K562 (cell line): ENCODE results near the gene RC3H2. TPM values are rescaled to one million over a fixed set of nuclear protein-coding genes. Genes with fewer than 3 reads are reported as not detected.

Experiments used
- ARHGAP35 ChIP-seq: fragments of 450-650 bp; IDR thresholded peaks from 2 replicates; pipeline ENCODE4 v1.6.1; 2018; ENCODE audit not compliant: partially characterized antibody
- ARID1B ChIP-seq: fragments of 450-650 bp; IDR thresholded peaks from 2 replicates; pipeline ENCODE4 v1.6.1; 2016; ENCODE audit warnings: antibody characterized with exemption, mild to moderate bottlenecking, inconsistent platforms
- ELF2 ChIP-seq: fragments of 250-450 bp; sonication (Bioruptor Pico); IDR thresholded peaks from 2 replicates; pipeline ENCODE4 v1.5.0; 2021; ENCODE audit warnings: mild to moderate bottlenecking
- FOXK2 ChIP-seq, 2 experiments: fragments of 450-650 bp; IDR thresholded peaks in 1 of 2; conservative IDR thresholded peaks in 1 of 2; 2 replicates each; pipeline ENCODE4 v1.6.1; 2016; ENCODE audit warnings: low read depth in 2 of 2, mild to moderate bottlenecking in 1 of 2
- HDAC1 ChIP-seq, 2 experiments: fragments of 450-650 bp; IDR thresholded peaks; 2 replicates each; pipeline ENCODE4 v1.6.1; 2016 to 2017; ENCODE audit warnings: inconsistent platforms in 1 of 2, mild to moderate bottlenecking in 1 of 2, moderate library complexity in 1 of 2
- HDAC2 ChIP-seq: fragments of 450-650 bp; IDR thresholded peaks from 2 replicates; pipeline ENCODE4 v1.6.1; 2016; ENCODE audit warnings: mild to moderate bottlenecking
- HLTF ChIP-seq: fragments of 450-650 bp; IDR thresholded peaks from 2 replicates; pipeline ENCODE4 v1.6.1; 2016
- HMGN3 ChIP-seq: IDR thresholded peaks from 2 replicates; pipeline ENCODE4 v1.6.1; 2011; ENCODE audit warnings: borderline replicate concordance, low read depth, mild to moderate bottlenecking, mixed read lengths, low read length; ENCODE audit not compliant: insufficient read length; ENCODE audit errors: extremely low read depth
- KDM1A ChIP-seq, 2 experiments: fragments of 450-650 bp; IDR thresholded peaks; 2 replicates each; pipeline ENCODE4 v1.6.1; 2016; ENCODE audit warnings: mild to moderate bottlenecking in 2 of 2
- LCOR ChIP-seq: sonication (generic); formaldehyde crosslinking; IDR thresholded peaks from 2 replicates; pipeline ENCODE4 v1.8.0; 2022; ENCODE audit warnings: mild to moderate bottlenecking, missing genetic modification reagents
- MAZ ChIP-seq, 2 experiments: fragments of 450-650 bp in 1 of 2; sonication (generic) in 1 of 2; formaldehyde crosslinking; IDR thresholded peaks in 1 of 2; conservative IDR thresholded peaks in 1 of 2; 2 replicates each; pipeline versions ENCODE4 v1.4.0 to v1.5.0; 2020; ENCODE audit warnings: mild to moderate bottlenecking in 1 of 2, missing genetic modification reagents in 1 of 2
- MEF2D ChIP-seq: conservative IDR thresholded peaks from 2 replicates; pipeline ENCODE4 v1.6.1; 2016; ENCODE audit warnings: low read depth, missing genetic modification characterization, missing compliant biosample characterization
- NR2C2 ChIP-seq, 2 experiments: fragments of 200-800 bp in 1 of 2; sonication (Bioruptor generic) in 1 of 2; sonication (generic) in 1 of 2; formaldehyde crosslinking in 1 of 2; IDR thresholded peaks; 2 replicates each; pipeline versions ENCODE4 v1.6.1 to v1.8.0; 2016 to 2022; ENCODE audit warnings: mild to moderate bottlenecking in 1 of 2, missing compliant biosample characterization in 1 of 2, missing genetic modification characterization in 1 of 2, missing genetic modification reagents in 1 of 2
- PHTF2 ChIP-seq: fragments of 250-450 bp; sonication (Bioruptor Pico); IDR thresholded peaks from 2 replicates; pipeline ENCODE4 v1.5.0; 2021; ENCODE audit warnings: mild to moderate bottlenecking
- POLR2H ChIP-seq: IDR thresholded peaks from 2 replicates; pipeline ENCODE4 v1.6.1; 2016; ENCODE audit warnings: missing genetic modification characterization, low read depth, mild to moderate bottlenecking, control low read depth, missing compliant biosample characterization, moderate library complexity
- RUNX1 ChIP-seq: sonication (generic); IDR thresholded peaks from 2 replicates; pipeline ENCODE4 v1.6.1; 2016; ENCODE audit warnings: antibody characterized with exemption, low read depth
- SMARCA4 ChIP-seq: fragments of 450-650 bp; IDR thresholded peaks from 2 replicates; pipeline ENCODE4 v1.6.1; 2016
- TAF9B ChIP-seq: fragments of 450-650 bp; IDR thresholded peaks from 2 replicates; pipeline ENCODE4 v1.6.1; 2018; ENCODE audit warnings: mild to moderate bottlenecking; ENCODE audit not compliant: partially characterized antibody
- ZNF143 ChIP-seq: sonication (generic); formaldehyde crosslinking; IDR thresholded peaks from 2 replicates; pipeline ENCODE4 v1.9.0; 2022; ENCODE audit warnings: mild to moderate bottlenecking, missing genetic modification reagents
- ZNF146 ChIP-seq: IDR thresholded peaks from one replicate; pipeline ENCODE4 v1.6.1; 2018; ENCODE audit warnings: missing compliant biosample characterization; ENCODE audit not compliant: unreplicated experiment
- ZNF184 ChIP-seq: sonication (generic); formaldehyde crosslinking; IDR thresholded peaks from 2 replicates; pipeline ENCODE4 v1.5.0; 2020; ENCODE audit warnings: missing genetic modification reagents
- polyA plus RNA-seq, 8 experiments: library from polyadenylated mRNA; depleted of rRNA in 4 of 8; stranded (reverse) in 5 of 8; unstranded in 3 of 8; fragments of >200 nt; fragmentation: Nextera tagmentation in 2 of 8; fragmentation: Illumina TruSeq in 1 of 8; extraction: Ambion mirVana in 2 of 8; extraction: Trizol in 1 of 8; gene quantifications; 2 replicates each; pipeline versions ENCODE4 v1.2.1 to v1.2.3, GENCODE V29; 2011 to 2014; ENCODE audit warnings: inconsistent platforms in 1 of 8, missing spikeins in 1 of 8
- total RNA-seq, 7 experiments: library from RNA; depleted of rRNA in 6 of 7; stranded (reverse); fragments of >200 nt in 6 of 7; fragmentation: Illumina TruSeq in 2 of 7; extraction: Trizol in 2 of 7; gene quantifications; 2 replicates each; pipeline versions ENCODE4 v1.2.1 to v1.2.3, GENCODE V29; 2011 to 2021; ENCODE audit warnings: low replicate concordance in 1 of 7
- TF ChIP-seq, protein P1 (sequence below): sonication (generic); formaldehyde crosslinking; IDR thresholded peaks from 2 replicates; pipeline ENCODE4 v1.8.1; 2023; ENCODE audit warnings: mild to moderate bottlenecking, missing genetic modification reagents
- TF ChIP-seq, protein P2 (sequence below): sonication (generic); IDR thresholded peaks from 2 replicates; pipeline ENCODE4 v1.6.1; 2016

RC3H2 gene
- total and polyA plus RNA-seq, 9 of the 15 experiments (the other 6 are each of a cell fraction or from before 2014, with no cell fraction given): 5.6 to 35.4 (median 18.6) TPM

DNA sequence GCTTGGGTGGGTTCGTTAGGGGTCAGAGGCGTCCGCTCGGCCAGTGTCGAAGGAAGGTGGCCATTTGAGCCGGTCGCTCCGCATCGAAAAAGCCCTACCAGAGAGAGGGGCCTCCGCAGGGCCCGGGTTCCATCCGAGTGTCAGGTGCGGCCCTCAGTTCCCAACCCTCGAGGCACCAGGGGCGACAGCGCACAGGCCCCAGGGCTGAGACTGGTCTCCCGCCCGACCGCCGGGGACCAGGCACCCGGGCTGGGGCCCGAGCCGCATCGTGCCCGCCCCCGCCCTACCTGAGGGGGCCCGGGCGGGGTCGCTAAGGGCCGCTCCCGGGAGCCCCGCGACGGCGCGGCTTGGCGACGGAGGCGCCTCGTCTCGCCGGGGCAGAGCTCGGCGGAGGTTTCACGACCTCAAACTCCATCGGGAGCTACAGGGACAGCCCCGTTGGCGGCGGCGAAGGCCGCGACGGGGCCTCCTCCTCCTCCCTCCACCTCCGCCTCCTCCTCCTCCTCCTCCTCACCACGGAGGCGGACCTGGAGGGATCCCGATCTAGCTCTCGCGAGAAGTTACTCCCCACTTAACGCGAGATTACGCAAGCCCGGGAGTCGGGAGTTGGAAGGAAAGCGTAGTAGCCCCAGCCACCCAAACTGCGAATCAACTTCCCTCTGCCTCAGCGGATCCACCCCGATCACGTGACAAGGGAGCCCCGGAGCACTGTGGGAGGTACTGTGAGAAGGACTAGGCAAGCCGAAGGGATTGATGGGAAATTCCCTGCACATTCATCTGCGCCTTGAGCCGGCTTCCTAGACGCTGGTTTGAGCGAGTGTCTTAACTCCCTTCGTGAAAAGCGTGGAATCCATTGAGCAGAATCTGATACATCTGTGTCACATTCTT lies at the start of gene RC3H2 (continued):
- TF ChIP-seq NR2C2 (CRISPR knock-in tag; IDR thresholded peaks at IDR 0.05) (no peak), NR2C2 (tag; IDR thresholded peaks at IDR 0.05) (peak; percentile 81), MEF2D (tag) (0 out of 2 replicates have a peak, but pooled peaks have one; percentile 13), ZNF143 (peak; percentile 88), HMGN3 (peak; percentile 82), ARID1B (peak; percentile 7; the same call in 1 of the 2 replicates), ZNF146 (CRISPR knock-in tag) (no peak), ZNF184 (no peak), ARHGAP35 (peak; percentile 95), FOXK2 (conservative IDR thresholded peaks at IDR 0.05 in 1 of 2, IDR thresholded peaks at IDR 0.05 in 1 of 2; ENCODE audit: low read depth in 2 of 2) (peak in 1 of 2 experiments; percentile 93; a peak in 2 of 4 replicates), HDAC2 (peak; percentile 96), HDAC1 (IDR thresholded peaks at IDR 0.05) (peak in 1 of 2 experiments; percentile 79; a peak in 2 of 4 replicates), TAF9B (no peak), LCOR (peak; percentile 89; the same call in 1 of the 2 replicates), MAZ (CRISPR knock-in tag; conservative IDR thresholded peaks at IDR 0.05 in 1 of 2, IDR thresholded peaks at IDR 0.05 in 1 of 2) (peak; percentile 88 to 96), KDM1A (IDR thresholded peaks at IDR 0.05) (peak; percentile 63 to 93; a peak in 3 of 4 replicates), RUNX1 (no peak), SMARCA4 (no peak), POLR2H (tag) (peak; percentile 83), PHTF2 (peak; percentile 56; the same call in 1 of the 2 replicates), HLTF (no peak), ELF2 (CRISPR knock-in tag) (peak; percentile 72; the same call in 1 of the 2 replicates)
- TF ChIP-seq, protein P1, sequence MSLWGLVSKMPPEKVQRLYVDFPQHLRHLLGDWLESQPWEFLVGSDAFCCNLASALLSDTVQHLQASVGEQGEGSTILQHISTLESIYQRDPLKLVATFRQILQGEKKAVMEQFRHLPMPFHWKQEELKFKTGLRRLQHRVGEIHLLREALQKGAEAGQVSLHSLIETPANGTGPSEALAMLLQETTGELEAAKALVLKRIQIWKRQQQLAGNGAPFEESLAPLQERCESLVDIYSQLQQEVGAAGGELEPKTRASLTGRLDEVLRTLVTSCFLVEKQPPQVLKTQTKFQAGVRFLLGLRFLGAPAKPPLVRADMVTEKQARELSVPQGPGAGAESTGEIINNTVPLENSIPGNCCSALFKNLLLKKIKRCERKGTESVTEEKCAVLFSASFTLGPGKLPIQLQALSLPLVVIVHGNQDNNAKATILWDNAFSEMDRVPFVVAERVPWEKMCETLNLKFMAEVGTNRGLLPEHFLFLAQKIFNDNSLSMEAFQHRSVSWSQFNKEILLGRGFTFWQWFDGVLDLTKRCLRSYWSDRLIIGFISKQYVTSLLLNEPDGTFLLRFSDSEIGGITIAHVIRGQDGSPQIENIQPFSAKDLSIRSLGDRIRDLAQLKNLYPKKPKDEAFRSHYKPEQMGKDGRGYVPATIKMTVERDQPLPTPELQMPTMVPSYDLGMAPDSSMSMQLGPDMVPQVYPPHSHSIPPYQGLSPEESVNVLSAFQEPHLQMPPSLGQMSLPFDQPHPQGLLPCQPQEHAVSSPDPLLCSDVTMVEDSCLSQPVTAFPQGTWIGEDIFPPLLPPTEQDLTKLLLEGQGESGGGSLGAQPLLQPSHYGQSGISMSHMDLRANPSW (CRISPR knock-in tag): 0 out of 2 replicates have a peak, but pooled peaks have one; percentile 32
- TF ChIP-seq, protein P2, sequence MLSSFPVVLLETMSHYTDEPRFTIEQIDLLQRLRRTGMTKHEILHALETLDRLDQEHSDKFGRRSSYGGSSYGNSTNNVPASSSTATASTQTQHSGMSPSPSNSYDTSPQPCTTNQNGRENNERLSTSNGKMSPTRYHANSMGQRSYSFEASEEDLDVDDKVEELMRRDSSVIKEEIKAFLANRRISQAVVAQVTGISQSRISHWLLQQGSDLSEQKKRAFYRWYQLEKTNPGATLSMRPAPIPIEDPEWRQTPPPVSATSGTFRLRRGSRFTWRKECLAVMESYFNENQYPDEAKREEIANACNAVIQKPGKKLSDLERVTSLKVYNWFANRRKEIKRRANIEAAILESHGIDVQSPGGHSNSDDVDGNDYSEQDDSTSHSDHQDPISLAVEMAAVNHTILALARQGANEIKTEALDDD: peak; percentile 30; the same call in 1 of the 2 replicates
